ENCODE measurements around the gene COPS8.

The COPS8 gene

DNA sequence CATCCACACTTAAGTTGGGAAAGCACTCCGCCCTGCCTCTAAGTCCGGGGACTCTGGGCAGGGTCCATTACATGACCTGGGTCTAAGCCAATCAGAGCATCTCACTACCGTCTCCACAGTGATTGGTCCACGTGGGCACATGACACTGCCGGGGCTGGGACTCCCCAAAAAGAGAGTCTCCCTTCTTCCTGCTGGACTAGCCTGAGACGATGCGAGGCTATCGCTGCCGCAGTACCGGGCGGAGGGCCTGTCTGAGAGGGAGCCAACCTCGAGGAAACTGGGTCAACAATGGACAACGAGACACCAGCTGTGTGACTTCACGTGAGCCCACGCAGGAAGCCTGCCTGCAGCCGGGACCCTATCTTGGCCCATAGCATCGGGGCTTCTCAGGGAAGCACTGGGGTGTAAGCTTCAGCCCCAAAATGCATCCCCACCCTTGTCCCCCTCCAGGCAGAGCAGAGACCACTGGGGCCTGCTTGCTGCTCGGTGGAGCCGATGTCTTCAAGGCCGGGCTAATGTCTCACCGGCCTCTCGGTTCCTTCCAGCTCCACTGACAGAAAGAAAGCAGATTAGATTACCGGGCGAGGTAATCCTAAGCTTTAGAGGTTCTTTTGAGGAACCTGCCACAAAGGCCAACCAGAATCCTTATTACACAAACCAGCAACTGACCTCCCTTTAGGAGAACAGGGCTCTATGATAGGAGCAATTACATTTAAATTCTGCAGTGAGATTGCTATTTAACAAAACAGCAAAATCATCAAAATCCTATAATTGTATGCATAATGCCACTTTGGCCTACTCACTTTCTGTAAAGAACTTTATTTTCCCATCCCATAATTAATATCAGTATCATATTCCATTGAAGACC, 21.3 kb upstream of the COPS8 start:
- no peak for DNase-seq (ENCODE audit: low spot score)

DNA sequence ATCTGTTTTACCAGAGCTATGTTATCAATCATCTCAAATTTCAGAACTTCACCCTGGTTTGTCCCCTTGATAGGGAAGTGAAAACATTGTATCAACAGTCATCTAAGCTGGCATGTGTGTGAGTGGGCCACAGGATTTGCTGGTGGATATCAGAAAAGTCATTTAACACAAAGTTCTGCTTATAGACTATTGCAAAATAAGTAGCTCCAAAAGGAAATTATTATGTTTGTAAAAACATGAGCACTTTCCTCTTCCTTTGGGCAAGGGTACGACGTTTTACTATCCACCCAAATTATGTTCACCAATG, 20.7 kb upstream of the COPS8 start:
- no peak for DNase-seq (ENCODE audit: low spot score)

DNA sequence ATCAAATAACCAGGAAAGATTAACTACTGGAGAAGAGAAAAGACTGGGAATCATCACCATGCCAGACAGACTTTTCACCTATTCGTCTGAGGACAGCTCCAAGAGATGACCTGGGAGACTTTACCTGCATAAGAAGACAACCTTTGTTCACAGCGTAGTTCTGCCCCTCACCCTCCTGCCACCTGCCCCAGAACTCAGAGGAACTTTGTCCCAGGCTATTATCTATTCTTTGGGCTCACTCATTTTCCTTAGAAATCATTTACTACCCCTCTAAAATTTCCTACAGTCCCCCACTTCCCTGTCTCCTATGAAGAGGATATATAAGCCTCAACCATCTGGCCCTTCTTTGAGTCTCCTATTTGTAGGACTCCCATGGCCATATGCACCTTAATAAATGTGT, 19.3 kb upstream of the COPS8 start:
- DNase-seq (ENCODE audit: low spot score), result no peak

DNA sequence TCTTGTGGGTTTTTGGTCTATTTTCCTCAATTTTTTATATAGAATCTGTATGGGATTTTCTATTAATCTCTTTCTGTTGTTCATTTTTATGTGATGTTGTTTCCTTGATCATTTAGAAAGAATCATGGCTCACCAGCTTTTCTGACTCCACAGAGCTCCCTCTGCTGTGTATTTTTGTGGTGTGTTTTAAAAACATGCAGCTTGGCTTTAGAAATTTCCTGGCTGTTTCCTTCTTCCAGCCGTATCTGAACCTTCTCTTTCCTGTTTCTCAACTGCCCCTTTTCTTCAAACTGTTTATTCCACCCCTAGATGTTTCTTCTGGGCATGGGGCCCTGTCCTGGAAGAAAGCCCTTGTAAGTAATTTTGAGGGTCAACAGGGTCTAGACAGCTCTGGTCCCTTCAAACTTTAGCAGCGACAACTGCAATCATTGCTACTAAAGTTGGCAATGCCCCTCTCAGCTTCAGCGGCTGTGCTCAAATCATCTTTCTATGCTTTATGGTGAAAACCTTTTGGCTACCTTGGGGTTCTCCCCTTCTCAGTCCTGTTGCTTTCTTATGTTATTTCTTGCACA, 17.6 kb upstream of the COPS8 start:
- no peak for DNase-seq (ENCODE audit: low spot score)

DNA sequence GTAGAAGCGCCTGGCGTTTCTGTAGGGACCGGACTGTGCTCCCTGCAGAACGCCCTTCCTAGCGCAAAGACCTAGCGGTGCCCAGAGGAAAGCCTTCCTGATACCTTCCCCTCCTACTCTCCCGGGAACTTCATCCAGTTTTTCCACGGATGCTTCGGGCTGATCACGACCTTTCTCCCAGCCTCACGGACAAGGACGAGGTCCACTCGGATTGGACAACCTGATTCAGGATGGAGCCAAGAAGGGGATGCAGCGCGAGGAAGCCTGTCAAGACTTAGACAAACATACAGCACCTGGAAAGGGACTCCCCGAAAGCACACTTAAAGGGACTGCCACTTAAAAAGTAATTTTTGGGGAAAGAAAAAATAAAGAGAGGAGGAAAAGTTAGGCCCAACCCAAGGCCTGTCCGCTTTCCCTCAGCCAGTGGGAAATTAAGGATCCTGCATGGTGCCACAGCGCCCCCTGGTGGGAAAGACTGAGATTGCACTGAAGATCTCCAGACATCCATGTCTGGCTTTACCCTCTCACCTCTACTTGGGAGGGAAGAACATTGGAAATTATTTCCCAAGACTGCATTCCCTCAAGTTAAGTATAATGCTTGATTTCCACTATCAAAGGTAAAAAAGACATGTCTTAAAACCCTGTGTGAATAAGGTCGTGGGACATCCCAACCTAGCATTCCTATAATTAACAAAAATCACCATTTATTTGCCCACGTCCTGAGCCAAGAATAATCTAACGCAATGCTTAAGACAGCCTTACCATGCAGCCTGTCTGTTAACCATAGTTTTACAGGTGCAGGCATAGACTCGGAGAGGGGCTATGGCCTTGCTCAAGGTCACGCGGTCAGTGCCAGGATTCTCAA, 13.4 kb upstream of the COPS8 start:
- DNase-seq (ENCODE audit: low spot score), result peak; percentile 76

DNA sequence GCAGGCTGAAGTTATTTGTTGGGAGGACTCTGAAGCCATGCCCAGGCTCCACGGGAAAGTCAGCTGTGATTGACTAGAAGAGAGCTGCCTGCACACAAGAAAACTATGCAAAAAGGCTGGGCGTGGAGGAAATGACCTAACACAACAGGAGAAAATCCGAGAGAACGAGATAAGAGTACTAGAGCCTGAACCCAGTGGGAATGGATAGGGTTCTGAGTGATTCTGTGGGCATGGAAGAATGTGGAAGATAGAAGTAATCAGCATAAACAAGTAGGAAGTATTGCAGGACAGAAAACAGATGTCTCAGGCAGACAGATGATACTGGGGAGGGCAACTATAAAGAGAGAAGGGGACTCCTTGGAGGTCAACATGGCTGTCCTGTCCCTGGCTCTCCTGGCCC, 12.1 kb upstream of the COPS8 start:
- DNase-seq (ENCODE audit: low spot score), result no peak

DNA sequence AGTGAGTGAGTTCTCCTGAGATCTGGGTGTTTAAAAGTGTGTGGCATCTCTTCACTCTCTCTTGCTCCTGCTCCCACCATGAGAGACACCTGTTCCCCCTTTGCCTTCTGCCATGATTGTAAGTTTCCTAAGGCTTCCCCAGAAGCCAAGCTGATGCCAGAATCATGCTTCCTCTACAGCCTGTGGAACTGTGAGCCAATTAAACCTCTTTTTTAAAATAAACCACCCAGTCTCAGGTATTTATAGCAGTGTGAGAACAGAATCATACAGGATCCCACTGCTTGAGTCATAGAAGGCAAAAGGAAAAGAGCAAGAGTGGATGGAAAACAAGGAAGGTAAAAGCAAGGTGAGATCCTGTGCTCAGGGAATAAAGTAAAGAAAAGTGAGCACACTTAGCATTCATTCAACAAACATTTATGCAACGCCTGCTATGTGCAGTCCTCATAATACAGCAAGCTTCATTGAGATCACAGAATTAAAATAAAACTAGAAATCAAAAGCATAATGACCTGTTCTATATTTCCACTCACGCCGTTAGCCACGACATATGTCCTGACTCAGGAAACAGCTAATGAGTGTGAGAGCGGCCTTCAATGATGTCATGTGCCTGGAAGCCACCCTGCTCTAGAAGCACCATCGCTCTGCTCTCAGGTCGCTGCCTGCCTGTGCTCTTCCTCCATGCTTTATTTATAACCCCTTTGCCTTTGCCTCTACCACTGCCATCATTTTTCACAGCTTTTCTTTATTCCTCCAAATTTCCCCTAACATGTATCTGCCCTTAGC, 11.3 kb upstream of the COPS8 start:
- no peak for DNase-seq (ENCODE audit: low spot score)

DNA sequence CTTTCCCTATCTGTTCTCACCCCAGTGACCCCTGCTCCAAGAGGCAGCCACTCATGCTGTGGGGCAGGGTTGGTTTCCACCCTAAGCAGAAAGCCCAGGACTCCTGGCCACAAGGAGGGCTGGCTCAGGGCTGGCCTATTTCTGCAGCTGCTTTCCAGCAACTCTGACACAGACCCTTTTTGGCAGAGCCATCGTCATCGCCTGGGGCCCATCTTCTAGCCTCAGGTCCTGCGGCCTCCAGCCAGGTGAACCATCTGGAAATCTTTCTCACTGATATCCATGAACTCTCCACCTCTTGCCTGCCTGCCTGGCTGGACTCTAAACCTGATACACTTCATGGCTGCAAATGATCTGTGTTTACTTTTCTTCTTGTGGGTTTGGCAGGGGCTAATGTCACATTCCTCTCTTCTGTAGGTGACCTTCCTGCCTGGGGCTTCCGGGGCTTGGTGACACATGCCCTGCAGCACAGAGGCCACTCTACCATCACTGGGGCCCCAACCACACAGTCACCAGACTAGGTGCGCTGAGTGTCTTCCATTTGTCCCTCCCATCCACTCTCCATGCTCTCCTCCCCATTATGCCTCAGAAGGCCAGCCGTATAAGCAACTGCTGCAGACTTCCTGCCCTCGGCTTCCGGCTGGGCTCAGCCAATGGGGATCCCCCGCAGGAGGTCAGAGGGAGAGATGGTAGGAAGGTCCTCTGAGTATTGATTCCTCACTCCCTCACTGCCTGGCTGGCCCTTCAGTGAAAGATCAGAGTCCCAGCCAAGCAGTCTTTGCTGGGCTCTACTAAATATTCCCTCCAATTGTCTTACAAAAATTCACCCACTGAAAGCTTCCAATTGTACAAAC, 9.7 kb upstream of the COPS8 start:
- no peak for DNase-seq (ENCODE audit: low spot score)

DNA sequence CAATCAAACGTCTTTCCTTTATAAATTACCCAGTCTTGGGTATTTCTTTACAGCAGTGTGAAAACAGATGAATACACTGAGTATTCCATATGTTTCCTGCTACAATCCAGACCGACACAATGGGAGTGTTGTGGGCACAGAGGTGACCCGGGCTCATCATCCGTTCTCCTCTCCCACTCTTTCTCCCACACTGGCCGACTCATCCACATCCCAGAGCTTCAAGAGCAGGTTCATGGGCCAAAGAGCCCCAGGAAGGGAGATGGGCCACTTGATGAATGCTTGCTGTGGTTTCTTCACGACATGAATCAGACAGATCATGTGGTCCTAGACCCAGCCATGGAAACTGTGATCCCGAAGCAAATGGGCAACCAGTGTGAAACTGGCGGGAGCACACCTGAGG, 4.1 kb upstream of the COPS8 start:
- no peak for DNase-seq (ENCODE audit: low spot score)

DNA sequence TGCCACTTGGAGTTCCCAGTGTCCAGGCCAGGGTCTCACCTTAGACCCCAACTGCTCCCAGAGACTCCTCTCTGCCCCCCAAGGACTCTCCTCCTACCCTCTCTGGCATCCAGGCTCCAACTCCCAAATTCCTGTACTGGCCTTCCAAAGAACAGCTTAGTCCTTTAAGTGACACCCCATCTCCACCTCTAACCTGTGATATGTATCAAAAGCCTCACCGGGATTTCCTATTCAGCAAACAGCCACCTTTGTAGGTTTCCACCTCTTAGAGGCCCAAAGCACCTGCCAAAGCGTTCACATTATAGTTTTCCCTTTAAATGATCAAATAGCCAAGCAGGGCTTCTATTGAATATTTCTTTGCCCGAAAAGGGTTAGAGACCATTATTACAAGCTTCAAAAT, 2.7 kb upstream of the COPS8 start:
- DNase-seq (ENCODE audit: low spot score), result no peak

DNA sequence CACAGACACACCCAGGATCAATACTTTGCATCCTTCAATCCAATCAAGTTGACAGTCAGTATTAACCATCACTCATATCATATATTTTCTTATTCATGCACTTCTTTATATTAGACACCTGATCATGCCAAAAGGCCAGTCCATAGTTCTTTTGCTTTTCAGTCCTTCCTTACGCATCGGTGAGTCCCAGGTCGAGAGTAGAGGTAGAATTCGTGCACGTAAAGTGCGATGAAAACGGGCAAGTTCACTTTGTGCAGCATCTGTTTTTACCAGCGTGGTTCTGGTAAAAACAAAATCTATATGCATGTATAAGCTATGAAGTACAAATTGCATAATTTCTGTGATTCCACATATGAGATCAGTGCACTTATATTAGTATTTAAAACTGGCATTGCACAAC, 1.2 kb upstream of the COPS8 start:
- no peak for DNase-seq (ENCODE audit: low spot score)

DNA sequence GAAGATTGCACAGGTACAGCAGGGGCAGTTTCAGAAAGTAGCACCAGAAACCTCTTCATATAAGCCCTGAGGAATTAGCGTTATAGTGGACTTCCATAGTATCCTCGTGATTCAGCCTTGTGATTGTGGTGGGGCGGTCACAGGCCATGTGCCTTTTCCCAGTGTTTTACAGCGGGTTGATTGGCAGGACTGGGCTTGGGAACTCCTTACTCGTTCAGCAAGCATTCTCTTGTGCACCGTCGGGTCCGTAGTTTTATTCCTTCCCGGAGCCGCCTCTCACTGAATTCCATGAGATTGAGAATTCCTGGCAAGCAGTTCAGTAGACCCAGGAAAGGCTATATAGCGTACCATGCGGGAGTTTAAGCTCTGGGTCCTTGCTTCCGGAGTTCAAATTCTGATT, 5.2 kb downstream of the COPS8 start:
- no peak for DNase-seq (ENCODE audit: low spot score)

DNA sequence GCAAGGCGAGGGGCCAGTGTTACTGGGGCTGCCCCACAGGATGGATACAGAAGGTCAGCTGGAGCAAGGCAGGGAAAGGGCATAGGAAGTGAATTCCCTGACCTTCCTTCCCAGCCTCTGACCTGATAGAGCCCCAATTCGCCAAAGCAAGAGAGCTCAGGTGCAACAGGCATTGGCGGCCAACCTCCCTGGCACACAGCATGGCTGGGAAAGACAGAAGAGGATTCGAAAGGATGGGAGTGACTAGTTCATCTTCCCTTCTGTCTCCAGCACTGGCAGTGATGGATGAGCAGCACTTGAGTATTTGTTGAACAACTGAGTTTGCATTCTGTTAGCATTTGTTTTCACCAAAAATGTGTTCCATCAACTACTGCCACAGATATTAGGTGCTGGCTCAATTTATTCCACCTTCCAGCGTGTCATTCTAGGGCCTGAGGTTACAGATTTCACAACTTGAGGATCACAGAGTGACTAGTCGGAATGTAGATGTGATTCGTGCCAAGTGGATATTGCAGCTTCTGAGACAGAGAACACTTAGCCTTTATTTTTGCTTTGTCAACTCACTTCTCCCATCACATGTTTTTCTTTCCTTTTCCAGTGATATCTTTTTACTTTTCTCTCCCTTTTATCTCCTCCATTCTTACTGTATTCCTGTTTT, 6.2 kb downstream of the COPS8 start:
- DNase-seq (ENCODE audit: low spot score), result no peak

DNA sequence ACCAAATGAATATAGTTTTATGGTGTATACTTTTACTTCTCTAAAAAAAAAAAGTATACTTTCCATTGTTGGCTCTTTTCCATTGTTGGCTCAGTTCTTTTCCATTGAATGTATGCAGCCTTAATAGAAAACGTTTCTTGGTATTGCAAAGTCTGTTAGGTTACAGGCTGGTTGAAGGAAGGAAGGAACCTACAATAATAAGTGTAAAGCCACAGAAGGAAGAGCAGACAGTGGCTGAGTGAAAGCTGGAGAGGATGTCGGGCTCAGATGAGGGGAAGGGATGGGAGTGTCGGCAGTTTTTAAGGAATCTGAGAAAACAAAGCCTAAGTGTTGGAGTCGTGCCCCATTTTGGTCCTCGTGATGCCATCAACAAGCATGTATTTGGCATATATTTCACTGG, 6.8 kb downstream of the COPS8 start:
- DNase-seq (ENCODE audit: low spot score), result no peak

DNA sequence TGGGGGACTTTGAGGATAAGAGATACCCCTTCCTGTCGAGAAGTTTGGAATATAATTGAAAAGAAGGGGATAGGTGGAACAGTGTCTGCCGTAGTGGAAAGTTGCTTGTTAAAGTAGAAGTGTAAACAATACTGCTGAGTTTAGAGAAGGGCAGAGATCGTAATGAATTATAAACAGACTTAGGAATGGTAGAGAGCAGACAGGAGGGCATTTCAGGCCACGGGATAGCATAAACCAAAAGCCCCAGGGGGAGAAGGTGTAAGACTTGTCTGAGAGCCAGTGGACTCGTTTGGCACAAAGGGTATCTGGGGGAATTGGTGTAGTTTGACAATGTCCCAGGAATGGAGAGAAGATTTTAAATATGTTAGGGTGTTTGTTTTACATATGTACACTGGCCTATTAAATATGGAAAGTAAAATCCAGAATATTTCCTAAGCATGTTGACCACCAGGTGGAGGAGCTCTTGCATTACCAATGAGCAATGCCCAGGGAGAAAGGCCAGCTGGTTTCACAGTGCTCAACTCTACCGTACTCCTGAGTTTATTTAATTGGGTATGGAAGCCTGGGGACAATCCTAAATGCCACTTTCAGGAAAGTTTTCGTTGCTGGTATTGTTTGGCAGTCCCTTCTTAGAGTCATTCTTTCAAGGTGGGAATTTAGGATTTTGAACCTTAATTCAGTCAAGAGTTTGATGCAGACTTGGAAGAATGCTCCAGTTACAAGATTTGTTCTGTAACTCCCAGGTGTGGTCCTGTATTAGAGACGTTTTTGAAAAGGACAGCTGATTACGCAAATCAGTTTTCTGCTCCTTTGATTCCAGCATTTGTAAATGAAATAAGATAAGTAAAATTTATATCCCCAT, 7.5 kb downstream of the COPS8 start:
- no peak for DNase-seq (ENCODE audit: low spot score)

DNA sequence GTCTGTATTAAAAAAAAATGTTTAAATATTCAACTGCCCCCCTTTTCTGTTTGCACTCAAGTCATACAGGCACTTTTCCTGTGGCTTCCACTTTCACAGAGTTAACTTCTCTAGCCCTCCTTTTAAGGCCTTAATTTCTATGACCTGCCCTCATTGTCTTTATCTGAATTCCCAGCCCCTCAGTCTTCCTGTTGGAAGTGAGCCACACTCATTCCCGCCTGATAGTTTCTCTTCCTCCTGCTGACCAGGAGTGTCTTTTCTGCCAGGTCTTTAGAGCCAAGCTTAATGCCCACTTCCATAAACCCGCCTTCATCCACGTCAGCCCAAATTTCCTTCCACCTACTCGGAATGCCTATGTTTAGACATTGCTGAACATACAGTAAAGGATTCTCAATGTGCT, 10.5 kb downstream of the COPS8 start:
- no peak for DNase-seq (ENCODE audit: low spot score)

DNA sequence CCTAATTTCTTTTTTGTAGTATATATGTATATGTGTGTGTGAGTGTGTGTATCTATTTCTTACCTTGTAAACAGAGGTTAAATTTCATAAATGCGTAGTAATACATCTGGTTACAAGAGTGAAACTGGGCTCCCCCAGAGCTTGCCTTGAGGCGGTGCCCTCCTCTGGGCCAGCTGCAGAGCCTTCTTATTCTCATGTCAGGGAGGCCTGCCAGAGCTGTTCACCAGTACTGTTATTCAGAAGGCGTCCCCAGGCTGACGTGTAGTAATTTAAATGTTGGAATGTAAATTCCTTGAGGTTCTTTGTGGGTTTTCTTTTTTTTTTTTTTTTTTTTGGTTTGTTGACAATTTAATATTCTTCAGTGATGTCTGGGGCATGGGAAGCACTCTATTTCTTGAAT, 11.2 kb downstream of the COPS8 start:
- DNase-seq (ENCODE audit: low spot score), result no peak

DNA sequence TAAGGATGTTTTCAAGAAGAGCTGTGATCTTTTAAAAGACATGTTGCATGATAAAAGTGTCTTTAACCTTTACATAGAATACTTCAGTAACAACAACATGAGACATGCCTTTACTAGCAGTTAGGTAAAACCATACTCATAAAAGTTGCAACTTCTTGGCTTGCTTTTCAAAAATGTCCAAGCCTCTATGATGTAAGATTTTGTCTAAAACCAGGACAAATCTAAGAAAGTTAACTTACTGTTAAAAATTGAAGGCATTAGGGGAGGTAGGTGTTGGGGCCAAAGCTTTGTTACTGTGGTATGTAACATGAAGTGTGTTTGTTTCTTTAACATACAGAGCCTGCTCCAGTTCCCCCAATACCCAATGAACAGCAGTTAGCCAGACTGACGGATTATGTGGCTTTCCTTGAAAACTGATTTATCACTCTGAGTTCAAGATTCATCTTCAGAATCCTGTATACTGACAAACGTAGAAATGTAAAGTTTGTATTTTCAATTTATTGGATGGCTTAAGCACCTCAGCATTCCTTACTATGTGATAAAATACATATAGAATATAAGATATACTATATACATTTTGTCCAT, 11.7 kb downstream of the COPS8 start:
- DNase-seq (ENCODE audit: low spot score), result no peak

DNA sequence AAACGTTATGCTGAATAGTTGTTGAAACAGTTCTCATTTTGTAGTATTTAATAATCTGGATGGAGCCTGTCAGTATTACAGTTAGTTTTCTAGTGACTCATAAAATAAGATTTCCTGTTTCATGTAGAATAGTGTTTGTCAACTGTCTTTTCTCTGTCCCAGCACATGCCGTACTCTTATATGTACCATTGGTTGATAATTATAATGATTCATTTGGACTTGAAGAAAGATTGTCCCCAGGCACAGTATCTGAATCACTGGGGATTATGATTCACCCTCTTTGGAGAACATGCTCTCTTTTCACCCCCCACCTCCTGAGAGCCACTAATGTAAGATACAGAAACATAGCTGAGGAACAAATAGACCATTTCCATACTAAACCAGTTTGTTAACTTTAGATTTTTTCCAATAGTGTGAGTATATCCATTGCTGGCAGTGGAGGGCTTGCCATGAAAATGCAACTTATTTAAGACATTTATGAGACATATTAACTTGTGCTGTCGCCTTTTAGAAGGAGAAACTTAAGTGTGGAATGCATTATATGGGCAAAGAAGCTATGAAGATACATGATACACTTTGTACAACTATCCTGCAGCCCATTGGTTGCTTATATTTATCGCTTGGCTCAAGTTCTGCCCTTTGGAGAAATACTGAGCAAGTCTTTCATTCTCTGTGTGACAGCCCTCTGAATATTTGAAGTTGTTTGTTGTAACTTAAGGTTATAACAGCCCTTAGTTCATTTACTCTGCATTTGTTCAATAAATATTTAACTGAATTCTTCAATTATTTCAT, 12.4 kb downstream of the COPS8 start:
- DNase-seq (ENCODE audit: low spot score), result no peak

Measured in left forelimb (tissue), 1 donor.